CD14-positive monocyte (primary cell): Measurements from ENCODE around the gene RUSC1. TPM values are rescaled to one million over a fixed set of nuclear protein-coding genes. Genes with fewer than 3 reads are reported as not detected.
A peak's percentile ranks its signal among the peaks of the same experiment; 100 is the strongest.

Source experiments
- DNase-seq, 3 donors: peaks; one replicate each; pipeline ENCODE4 v3.0.0-alpha.2; 2011 to 2022
- H2AFZ ChIP-seq: 2 replicates; pipeline ENCODE4 v1.6.0; 2012; ENCODE audit warnings: mild to moderate bottlenecking, low read depth, low read length, inconsistent platforms; ENCODE audit not compliant: insufficient read depth, poor library complexity, severe bottlenecking
- H3K27ac ChIP-seq, 2 donors: 1 replicate in 1 of 2; 2 replicates in 1 of 2; pipeline ENCODE4 v1.5.1; 2012 to 2013; ENCODE audit warnings: low read length in 2 of 2, control low read depth in 1 of 2, inconsistent platforms in 1 of 2, low read depth in 1 of 2, mild to moderate bottlenecking in 1 of 2
- H3K27me3 ChIP-seq, 2 donors: one replicate each; pipeline versions ENCODE4 v1.6.0 to v1.6.1; 2011 to 2013; ENCODE audit warnings: low read length in 2 of 2; ENCODE audit not compliant: control insufficient read depth in 2 of 2, insufficient read depth in 2 of 2
- H3K36me3 ChIP-seq, 2 donors: replicated peaks in 1 of 2; 1 replicate in 1 of 2; 2 replicates in 1 of 2; pipeline versions ENCODE4 v1.5.1 to v1.6.1; 2012 to 2013; ENCODE audit warnings: low read length in 2 of 2, control low read depth in 1 of 2, inconsistent platforms in 1 of 2, mild to moderate bottlenecking in 1 of 2; ENCODE audit not compliant: insufficient read depth in 2 of 2, control insufficient read depth in 1 of 2
- H3K4me1 ChIP-seq, 2 donors: 1 replicate in 1 of 2; 2 replicates in 1 of 2; pipeline versions ENCODE4 v1.5.1 to v1.6.1; 2012 to 2013; ENCODE audit warnings: low read length in 2 of 2, control low read depth in 1 of 2, inconsistent platforms in 1 of 2, mild to moderate bottlenecking in 1 of 2, moderate library complexity in 1 of 2; ENCODE audit not compliant: insufficient read depth in 2 of 2, control insufficient read depth in 1 of 2
- H3K4me2 ChIP-seq: replicated peaks from 2 replicates; pipeline ENCODE3; 2012; ENCODE audit warnings: low read length, moderate library complexity, mild to moderate bottlenecking; ENCODE audit not compliant: poor library complexity, severe bottlenecking; ENCODE audit errors: extremely low read depth
- H3K4me3 ChIP-seq, 3 experiments: fragments of 200-600 bp in 1 of 3; sonication (generic) in 1 of 3; replicated peaks in 1 of 3; 1 replicate in 2 of 3; 2 replicates in 1 of 3; pipeline ENCODE4 v1.5.1; 2011 to 2013; ENCODE audit warnings: low read length in 3 of 3, mild to moderate bottlenecking in 3 of 3, control low read depth in 2 of 3, low read depth in 2 of 3, inconsistent platforms in 1 of 3, moderate library complexity in 1 of 3
- H3K79me2 ChIP-seq: 2 replicates; pipeline ENCODE4 v1.6.0; 2012; ENCODE audit warnings: mild to moderate bottlenecking, control low read depth, inconsistent platforms, low read length, moderate library complexity; ENCODE audit not compliant: insufficient read depth
- H3K9ac ChIP-seq: 2 replicates; pipeline ENCODE4 v1.6.0; 2017; ENCODE audit warnings: low read length, mild to moderate bottlenecking; ENCODE audit not compliant: insufficient read depth, poor library complexity, severe bottlenecking
- H3K9me3 ChIP-seq, 2 donors: replicated peaks in 1 of 2; 1 replicate in 1 of 2; 2 replicates in 1 of 2; pipeline versions ENCODE4 v1.5.1 to v1.6.1; 2012 to 2013; ENCODE audit warnings: low read length in 2 of 2, control low read depth in 1 of 2; ENCODE audit not compliant: control insufficient read depth in 1 of 2, insufficient read depth in 1 of 2
- H4K20me1 ChIP-seq: 2 replicates; pipeline ENCODE4 v1.6.0; 2012; ENCODE audit warnings: mild to moderate bottlenecking, low read length, control low read depth, moderate library complexity; ENCODE audit not compliant: insufficient read depth
- H3K27ac Mint-ChIP-seq, 7 donors: one replicate each; pipeline ENCODE4 v1.8.0; 2020; ENCODE audit warnings: mild to moderate bottlenecking in 7 of 7, mixed read lengths in 7 of 7, moderate library complexity in 6 of 7, inconsistent platforms in 2 of 7
- H3K27me3 Mint-ChIP-seq, 3 donors: one replicate each; pipeline ENCODE4 v1.8.0; 2021 to 2022; ENCODE audit warnings: low read depth in 3 of 3, mild to moderate bottlenecking in 3 of 3, mixed read lengths in 3 of 3, moderate library complexity in 3 of 3, inconsistent platforms in 1 of 3
- H3K36me3 Mint-ChIP-seq, 2 donors: one replicate each; pipeline ENCODE4 v1.8.0; 2020; ENCODE audit warnings: mixed read lengths in 2 of 2, inconsistent platforms in 1 of 2, mild to moderate bottlenecking in 1 of 2
- H3K4me1 Mint-ChIP-seq: one replicate; pipeline ENCODE4 v1.8.0; 2020; ENCODE audit warnings: mild to moderate bottlenecking, mixed read lengths
- H3K4me3 Mint-ChIP-seq, 2 donors: one replicate each; pipeline ENCODE4 v1.8.0; 2020; ENCODE audit warnings: mild to moderate bottlenecking in 2 of 2, mixed read lengths in 2 of 2, moderate library complexity in 1 of 2
- H3K9me3 Mint-ChIP-seq, 7 donors: one replicate each; pipeline ENCODE4 v1.8.0; 2020 to 2022; ENCODE audit warnings: mixed read lengths in 7 of 7, mild to moderate bottlenecking in 6 of 7, moderate library complexity in 6 of 7, inconsistent platforms in 2 of 7
- CTCF ChIP-seq: fragments of 200-600 bp; IDR thresholded peaks from one replicate; pipeline ENCODE4 v1.8.0; 2022; ENCODE audit warnings: antibody characterized with exemption, mild to moderate bottlenecking
- WGBS: methylation state at CpG from one replicate; pipeline ENCODE4 v1.1.5; 2013; ENCODE audit warnings: missing lambda C conversion rate; ENCODE audit not compliant: insufficient coverage; 5-methylcytosine and 5-hydroxymethylcytosine counted together
- intact Hi-C, 2 donors: fragments of 100-400 bp; cut with micrococcal nuclease; formaldehyde crosslinking; loops; one replicate each; pipeline versions ENCODE4 v1.15.0 to v1.15.1; 2023
- polyA plus RNA-seq, 3 donors: library from polyadenylated mRNA; depleted of rRNA in 1 of 3; unstranded in 2 of 3; stranded (reverse) in 1 of 3; fragments of 300-500 nt in 2 of 3; fragments of >200 nt in 1 of 3; fragmentation: Illumina TruSeq in 2 of 3; gene quantifications; 1 replicate in 2 of 3; 2 replicates in 1 of 3; pipeline ENCODE4 v1.2.3, GENCODE V29; 2012 to 2021

The RUSC1 gene
- polyA plus RNA-seq, 3 donors, result 12.7 to 23.4 (median 13.5) TPM

- Histone ChIP-seq H3K36me3 (no peaks in the 10 kb centered on the region), H3K27ac (no peak overlapping the region), H4K20me1 (no peaks in the 10 kb centered on the region), H3K4me3 (no peak overlapping the region), H3K4me1 (peaks cover 6 to 9% of the 10 kb centered on the region in 2 donors), H3K9me3 (no peaks in the 10 kb centered on the region), H3K27me3 (peaks cover 17 to 44% of the 10 kb centered on the region in 2 donors), H3K4me2 (no peak overlapping the region), H2AFZ (peak overlapping the region; percentile 35), H3K9ac (no peak overlapping the region), H3K79me2 (no peaks in the 10 kb centered on the region)
- no peak overlapping the region for H3K27ac Mint-ChIP-seq
- DNase-seq, result no peak
- peaks cover 0 to 5% of the 10 kb centered on the region in 2 donors for H3K36me3 Mint-ChIP-seq
- H3K9me3 Mint-ChIP-seq, result peaks cover 0 to 5% (median 3%) of the 10 kb centered on the region in 7 donors
- H3K27me3 Mint-ChIP-seq, result peaks cover 43 to 68% (median 56%) of the 10 kb centered on the region in 3 donors
- H3K4me3 Mint-ChIP-seq, result peak overlapping the region in 1 of 2 donors; percentile 73
- 20% methylated on average over 45 of the region's 47 CpGs for WGBS
- intact Hi-C loops, result no loop called here
- TF ChIP-seq CTCF, result no peak
- H3K4me1 Mint-ChIP-seq, result peaks cover 10% of the 10 kb centered on the region
These were observed 25.3 kb upstream of the RUSC1 start for GRCh38 chr1:155295183-155295941.

DNA sequence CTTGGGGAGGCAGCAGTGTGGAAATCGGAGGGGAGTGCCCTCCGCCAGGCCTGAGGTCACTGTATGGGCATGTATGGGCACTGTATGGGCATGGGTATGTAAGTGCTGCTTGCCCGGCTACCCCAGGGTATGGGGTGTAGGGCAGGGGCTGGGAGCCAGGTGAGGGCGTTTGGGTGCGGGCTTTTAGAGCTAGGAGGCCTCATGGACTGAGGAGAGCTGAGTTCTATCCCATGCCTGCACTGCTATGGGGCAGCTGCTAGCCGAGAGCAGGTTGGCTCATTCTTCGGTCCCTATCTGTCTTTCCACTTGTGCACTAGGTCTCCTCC is 24.8 kb upstream of the RUSC1 start:
- no peak overlapping the region for H3K27ac Mint-ChIP-seq
- H3K27me3 ChIP-seq, result peaks cover 17 to 44% of the 10 kb centered on the region in 2 donors
- H3K4me3 Mint-ChIP-seq, result peak overlapping the region in 1 of 2 donors; percentile 54

More for the DNA sequence above, 24.8 kb upstream of the RUSC1 start:
- no peaks in the 10 kb centered on the region for H3K79me2 ChIP-seq
- H3K27ac ChIP-seq, result no peak overlapping the region
- H3K4me1 ChIP-seq, result peaks cover 6 to 9% of the 10 kb centered on the region in 2 donors
- no peak for DNase-seq
- no peaks in the 10 kb centered on the region for H3K9me3 ChIP-seq
- no peaks in the 10 kb centered on the region for H3K36me3 ChIP-seq
- H4K20me1 ChIP-seq, result no peaks in the 10 kb centered on the region
- no peak overlapping the region for H2AFZ ChIP-seq
- no peak overlapping the region for H3K9ac ChIP-seq
- H3K4me2 ChIP-seq, result no peak overlapping the region
- intact Hi-C loops, result no loop called here
- Mint-ChIP-seq H3K4me1 (peaks cover 10% of the 10 kb centered on the region), H3K36me3 (peaks cover 0 to 5% of the 10 kb centered on the region in 2 donors), H3K9me3 (peaks cover 0 to 5% (median 3%) of the 10 kb centered on the region in 7 donors), H3K27me3 (peaks cover 43 to 68% (median 56%) of the 10 kb centered on the region in 3 donors)
- no peak overlapping the region for H3K4me3 ChIP-seq
- no peak for TF ChIP-seq CTCF
- WGBS, result 100% methylated on average over 5 of the region's 7 CpGs
